ENCODE results near the gene METTL8.

GRCh38 chr2:171430516-171431410, 3.0 kb downstream of the METTL8 start:
- TF ChIP-seq POLR2A (IDR thresholded peaks at IDR 0.05) (no peak), CTCF (IDR thresholded peaks at IDR 0.05) (no peak), EP300 (IDR thresholded peaks at IDR 0.05) (no peak)
